H1 (cell line): ENCODE results near the gene CRHR2. TPM values are rescaled to one million over a fixed set of nuclear protein-coding genes. Genes with fewer than 3 reads are reported as not detected.

Experiments
- CTCF ChIA-PET: fragments of 300-600 bp; sonication (Branson Sonifier 250); formaldehyde crosslinking; loops from one replicate; lab custom pipeline; 2021; ENCODE audit not compliant: partially characterized antibody; lab: Charles Lee
- POLR2A ChIA-PET: fragments of 300-600 bp; sonication (Branson Sonifier 250); formaldehyde crosslinking; loops from one replicate; lab custom pipeline; 2021; ENCODE audit warnings: inconsistent platforms; ENCODE audit not compliant: partially characterized antibody; lab: Charles Lee
- DNase-seq, 2 experiments: peaks; one replicate each; pipeline versions ENCODE4 v3.0.0 to v3.0.0-alpha.2; 2010 to 2022; ENCODE audit warnings: low spot score in 2 of 2, low read depth in 1 of 2, mixed read lengths in 1 of 2
- FAIRE-seq: peaks from 2 replicates; lab custom pipeline; 2011; peaks lifted over from hg19 to GRCh38; lab: Jason Lieb, UNC
- H2AFZ ChIP-seq: 2 replicates; pipeline ENCODE4 v1.8.1; 2012; ENCODE audit warnings: low read length, inconsistent platforms
- H2AK5ac ChIP-seq: 2 replicates; pipeline ENCODE4 v1.6.1; 2013; ENCODE audit warnings: low read depth, low read length
- H2BK120ac ChIP-seq: replicated peaks from 2 replicates; pipeline ENCODE3; 2013; ENCODE audit warnings: low read depth, low read length, inconsistent platforms
- H2BK12ac ChIP-seq: 2 replicates; pipeline ENCODE4 v1.6.1; 2013; ENCODE audit warnings: low read depth, low read length
- H2BK15ac ChIP-seq: 2 replicates; pipeline ENCODE4 v1.6.1; 2013; ENCODE audit warnings: low read length
- H2BK20ac ChIP-seq: 2 replicates; pipeline ENCODE4 v1.6.1; 2013; ENCODE audit warnings: low read length
- H2BK5ac ChIP-seq: 2 replicates; pipeline ENCODE4 v1.6.1; 2013; ENCODE audit warnings: low read depth, low read length
- H3K14ac ChIP-seq: 2 replicates; pipeline ENCODE4 v1.6.1; 2013; ENCODE audit warnings: inconsistent platforms; ENCODE audit not compliant: insufficient read length
- H3K18ac ChIP-seq: 2 replicates; pipeline ENCODE4 v1.6.1; 2013; ENCODE audit warnings: low read length; ENCODE audit errors: extremely low read depth
- H3K23ac ChIP-seq: 2 replicates; pipeline ENCODE4 v1.6.1; 2013; ENCODE audit warnings: inconsistent platforms; ENCODE audit not compliant: insufficient read length
- H3K23me2 ChIP-seq: 2 replicates; pipeline ENCODE4 v1.6.1; 2013; ENCODE audit warnings: low read depth, low read length
- H3K27ac ChIP-seq: 2 replicates; pipeline ENCODE4 v1.6.1; 2011; ENCODE audit warnings: low read depth, low read length, inconsistent platforms
- H3K27me3 ChIP-seq, 4 experiments: replicated peaks in 1 of 4; 1 replicate in 1 of 4; 2 replicates in 3 of 4; pipeline versions ENCODE4 v1.6.1 to v1.8.1; 2011 to 2013; ENCODE audit warnings: low read length in 3 of 4, mild to moderate bottlenecking in 3 of 4, inconsistent platforms in 2 of 4, mixed read lengths in 2 of 4, moderate library complexity in 1 of 4; ENCODE audit not compliant: control insufficient read depth in 3 of 4, insufficient read depth in 3 of 4; ENCODE audit errors: extremely low read depth in 1 of 4
- H3K36me3 ChIP-seq, 4 experiments: 2 replicates each; pipeline versions ENCODE4 v1.6.1 to v1.8.1; 2011 to 2013; ENCODE audit warnings: mild to moderate bottlenecking in 4 of 4, low read length in 3 of 4, moderate library complexity in 2 of 4, control low read depth in 1 of 4, inconsistent platforms in 1 of 4; ENCODE audit not compliant: insufficient read depth in 4 of 4, control insufficient read depth in 2 of 4
- H3K4ac ChIP-seq: replicated peaks from 2 replicates; pipeline ENCODE3; 2013; ENCODE audit warnings: low read length, low read depth, mixed read lengths, inconsistent platforms; ENCODE audit not compliant: insufficient read length
- H3K4me1 ChIP-seq, 4 experiments: replicated peaks in 1 of 4; 1 replicate in 1 of 4; 2 replicates in 3 of 4; pipeline versions ENCODE4 v1.6.1 to v1.8.1; 2011 to 2013; ENCODE audit warnings: low read length in 3 of 4, inconsistent platforms in 2 of 4, mixed read lengths in 1 of 4; ENCODE audit not compliant: insufficient read depth in 4 of 4, control insufficient read depth in 3 of 4
- H3K4me2 ChIP-seq, 2 experiments: 2 replicates each; pipeline versions ENCODE4 v1.6.1 to v1.8.1; 2011 to 2013; ENCODE audit warnings: low read depth in 2 of 2, low read length in 2 of 2, control low read depth in 1 of 2, inconsistent platforms in 1 of 2, mild to moderate bottlenecking in 1 of 2; ENCODE audit not compliant: insufficient read depth in 1 of 2
- H3K4me3 ChIP-seq, 4 experiments: fragments of 200-600, 300-600 bp in 1 of 4; sonication (generic), shearing (Covaris generic), sonication (Bioruptor Twin) in 1 of 4; 2 replicates each; pipeline versions ENCODE4 v1.5.1 to v1.8.1; 2011 to 2016; ENCODE audit warnings: low read length in 4 of 4, low read depth in 3 of 4, control low read depth in 2 of 4, inconsistent platforms in 2 of 4, mild to moderate bottlenecking in 2 of 4, mixed read lengths in 1 of 4, moderate library complexity in 1 of 4; ENCODE audit not compliant: insufficient read depth in 2 of 4; ENCODE audit errors: extremely low read depth in 1 of 4
- H3K56ac ChIP-seq: replicated peaks from 2 replicates; pipeline ENCODE3; 2013; ENCODE audit warnings: low read depth, mild to moderate bottlenecking, mixed read lengths, low read length, inconsistent platforms; ENCODE audit not compliant: insufficient read length
- H3K79me1 ChIP-seq: 2 replicates; pipeline ENCODE4 v1.6.1; 2013; ENCODE audit warnings: low read depth, low read length, control low read depth
- H3K79me2 ChIP-seq, 2 experiments: 2 replicates each; pipeline versions ENCODE4 v1.6.1 to v1.8.1; 2012 to 2013; ENCODE audit warnings: low read length in 2 of 2, mild to moderate bottlenecking in 2 of 2, inconsistent platforms in 1 of 2; ENCODE audit not compliant: insufficient read depth in 2 of 2, control insufficient read depth in 1 of 2
- H3K9ac ChIP-seq, 4 experiments: replicated peaks in 1 of 4; 1 replicate in 1 of 4; 2 replicates in 3 of 4; pipeline versions ENCODE4 v1.6.1 to v1.8.1; 2011 to 2013; ENCODE audit warnings: low read depth in 3 of 4, low read length in 3 of 4, control low read depth in 2 of 4, mild to moderate bottlenecking in 2 of 4, moderate library complexity in 2 of 4, inconsistent platforms in 1 of 4; ENCODE audit errors: extremely low read depth in 1 of 4
- H3K9me3 ChIP-seq, 2 experiments: 2 replicates each; pipeline versions ENCODE4 v1.6.1 to v1.8.1; 2012 to 2013; ENCODE audit warnings: mild to moderate bottlenecking in 2 of 2, moderate library complexity in 2 of 2, control low read depth in 1 of 2, inconsistent platforms in 1 of 2, low read depth in 1 of 2, low read length in 1 of 2, mixed read lengths in 1 of 2; ENCODE audit not compliant: insufficient read depth in 2 of 2
- H4K20me1 ChIP-seq, 2 experiments: replicated peaks in 1 of 2; 2 replicates each; pipeline versions ENCODE3 to v1.8.1; 2011 to 2013; ENCODE audit warnings: inconsistent platforms in 2 of 2, low read length in 2 of 2, mild to moderate bottlenecking in 1 of 2; ENCODE audit not compliant: insufficient read depth in 2 of 2, control insufficient read depth in 1 of 2
- H4K5ac ChIP-seq: 2 replicates; pipeline ENCODE4 v1.6.1; 2013; ENCODE audit warnings: low read length, low read depth, mixed read lengths, inconsistent platforms; ENCODE audit not compliant: insufficient read length
- H4K8ac ChIP-seq: 2 replicates; pipeline ENCODE4 v1.8.0; 2013; ENCODE audit warnings: mild to moderate bottlenecking, moderate library complexity, low read length, inconsistent platforms; ENCODE audit not compliant: insufficient read depth; ENCODE audit errors: extremely low read depth
- H4K91ac ChIP-seq: replicated peaks from 2 replicates; pipeline ENCODE3; 2013; ENCODE audit warnings: low read length, mixed read lengths, inconsistent platforms; ENCODE audit not compliant: insufficient read length
- CTCF ChIP-seq, 3 experiments: IDR thresholded peaks; 1 replicate in 2 of 3; 2 replicates in 1 of 3; pipeline versions ENCODE4 v1.5.1 to v1.6.1; 2011; ENCODE audit warnings: low read length in 3 of 3, mild to moderate bottlenecking in 3 of 3, inconsistent platforms in 2 of 3, low read depth in 1 of 3, moderate library complexity in 1 of 3; ENCODE audit not compliant: insufficient read depth in 1 of 3; ENCODE audit errors: control extremely low read depth in 1 of 3
- RAD21 ChIP-seq, 2 experiments: IDR thresholded peaks in 1 of 2; conservative IDR thresholded peaks in 1 of 2; 2 replicates each; pipeline ENCODE4 v1.6.1; 2011; ENCODE audit warnings: low read depth in 2 of 2, low read length in 2 of 2, improper control_type of control experiment in 1 of 2, inconsistent platforms in 1 of 2, mild to moderate bottlenecking in 1 of 2, moderate library complexity in 1 of 2
- TBP ChIP-seq: IDR thresholded peaks from 2 replicates; pipeline ENCODE4 v1.6.1; 2011; ENCODE audit warnings: low read depth, low read length, improper control_type of control experiment
- whole genome bisulfite sequencing, 2 experiments: shearing (Covaris generic) in 1 of 2; methylation state at CpG; one replicate each; pipeline versions ENCODE4 v1.1.6 to v1.1.7; 2013 to 2015; ENCODE audit warnings: low lambda C conversion rate in 2 of 2, mixed read lengths in 2 of 2, inconsistent platforms in 1 of 2, low coverage in 1 of 2, missing lambda C conversion rate in 1 of 2; ENCODE audit not compliant: insufficient replicate concordance in 2 of 2, insufficient coverage in 1 of 2, insufficient read length in 1 of 2; ENCODE audit errors: extremely low coverage in 1 of 2, missing lambda C conversion rate in 1 of 2; 5-methylcytosine and 5-hydroxymethylcytosine counted together
- polyA plus RNA-seq, 7 experiments: library from polyadenylated mRNA; depleted of rRNA in 3 of 7; stranded (reverse) in 5 of 7; unstranded in 2 of 7; fragments of >200 nt in 5 of 7; fragments of 200-250 nt in 2 of 7; gene quantifications; 1 replicate in 5 of 7; 2 replicates in 1 of 7; 4 replicates in 1 of 7; pipeline versions ENCODE4 v1.2.1 to v1.2.3, GENCODE V29; 2011 to 2013; ENCODE audit warnings: missing spikeins in 2 of 7, mixed read lengths in 2 of 7
- total RNA-seq: library from RNA; stranded (reverse); fragmentation: NEBNext Ultra II Directional; extraction: Animal tissue kit (Norgen Biotek cat#: 25700); gene quantifications from 2 replicates; pipeline ENCODE4 v1.2.1, GENCODE V29; 2021

The CRHR2 gene
- total and polyA plus RNA-seq, 2 of the 8 experiments (the other 6 are each of a cell fraction or from before 2014, with no cell fraction given) = 0.37 to 1.3 TPM

GRCh38 chr7:30650421-30650808 is 31.8 kb downstream of the CRHR2 start:
- DNase-seq (no peak), FAIRE-seq (no peak)
- Histone ChIP-seq H3K79me2 (no peaks in the 10 kb centered on the region), H3K79me1 (no peaks in the 10 kb centered on the region; the same call in 1 of the 2 replicates), H2BK20ac (no peak overlapping the region), H3K36me3 (peaks cover 0 to 1% (median 0%) of the 10 kb centered on the region in 4 experiments; a peak in 3 of 8 replicates), H3K27ac (no peak overlapping the region), H2AK5ac (no peak overlapping the region), H3K23me2 (no peaks in the 10 kb centered on the region), H2BK15ac (no peak overlapping the region), H3K4me2 (no peak overlapping the region), H4K20me1 (peaks cover 8 to 15% of the 10 kb centered on the region in 2 experiments), H3K4ac (no peak overlapping the region), H2BK12ac (no peak overlapping the region), H3K23ac (no peak overlapping the region), H4K5ac (no peak overlapping the region), H2BK5ac (no peak overlapping the region), H3K9ac (no peak overlapping the region), H4K91ac (no peak overlapping the region), H2BK120ac (no peak overlapping the region), H3K27me3 (no peaks in the 10 kb centered on the region), H3K18ac (no peak overlapping the region), H3K4me3 (no peak overlapping the region), H3K4me1 (peaks cover 0 to 2% (median 0%) of the 10 kb centered on the region in 4 experiments; a peak in 2 of 7 replicates), H3K14ac (no peak overlapping the region), H3K9me3 (no peaks in the 10 kb centered on the region), H3K56ac (no peak overlapping the region), H2AFZ (no peak overlapping the region), H4K8ac (no peak overlapping the region)
- ChIA-PET CTCF (interaction anchor here (0.7 to 2.6 kb wide), 5 partner anchors 9 to 90 kb away, joined by 3 to 14 read pairs (median 6); no protein-coding TSS in a partner anchor), POLR2A (interaction anchor here (0.8 to 1.6 kb wide), 5 partner anchors 13 to 138 kb away, joined by 3 to 5 read pairs (median 3); no protein-coding TSS in a partner anchor)
- WGBS, 2 experiments = 94% methylated on average over 7 of the region's 7 CpGs; no CpG with 5 or more reads in 1 of the 2 experiments
- TF ChIP-seq CTCF (IDR thresholded peaks at IDR 0.05; ENCODE audit: control extremely low read depth in 1 of 3, insufficient read depth in 1 of 3, low read depth in 1 of 3, low read length in 3 of 3) (peak in 1 of 3 experiments; percentile 5; a peak in 1 of 4 replicates), RAD21 (IDR thresholded peaks at IDR 0.05 in 1 of 2, conservative IDR thresholded peaks at IDR 0.05 in 1 of 2; ENCODE audit: low read depth in 2 of 2, low read length in 2 of 2) (0 out of 4 replicates have a peak, but pooled peaks of 1 of the 2 experiments have one; percentile 3), TBP (no peak)
